Activated gamma-delta T cell (primary cell): ENCODE data around the gene SUPT3H.

ENCODE experiments used
- DNase-seq: peaks from one replicate; lab custom pipeline; 2025; lab: John Stamatoyannopoulos, UW

SUPT3H gene

DNA sequence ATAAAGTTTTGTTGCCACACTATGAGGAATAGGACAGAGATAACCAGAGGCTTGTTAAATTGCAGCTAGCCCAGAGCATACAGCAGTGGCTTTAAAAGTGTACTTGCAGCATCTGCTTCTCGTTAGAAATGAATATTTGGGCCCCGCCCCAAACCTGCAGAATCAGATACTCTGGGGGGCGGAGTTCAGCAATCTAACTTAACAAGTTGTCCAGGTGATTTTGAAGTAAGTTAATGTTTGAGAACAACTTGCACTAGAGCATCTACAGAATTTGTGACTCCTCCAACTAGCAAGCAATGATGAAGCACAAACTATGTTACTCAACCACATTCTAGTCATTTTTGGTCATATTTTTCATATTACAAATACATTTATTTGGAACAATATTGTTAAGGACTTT is 10.6 kb upstream of the SUPT3H start:
- DNase-seq = no peak

GRCh38 chr6:45387236-45387635 is 9.5 kb upstream of the SUPT3H start:
- no peak for DNase-seq

GRCh38 chr6:45386501-45386900 is 8.8 kb upstream of the SUPT3H start:
- DNase-seq = no peak

DNA sequence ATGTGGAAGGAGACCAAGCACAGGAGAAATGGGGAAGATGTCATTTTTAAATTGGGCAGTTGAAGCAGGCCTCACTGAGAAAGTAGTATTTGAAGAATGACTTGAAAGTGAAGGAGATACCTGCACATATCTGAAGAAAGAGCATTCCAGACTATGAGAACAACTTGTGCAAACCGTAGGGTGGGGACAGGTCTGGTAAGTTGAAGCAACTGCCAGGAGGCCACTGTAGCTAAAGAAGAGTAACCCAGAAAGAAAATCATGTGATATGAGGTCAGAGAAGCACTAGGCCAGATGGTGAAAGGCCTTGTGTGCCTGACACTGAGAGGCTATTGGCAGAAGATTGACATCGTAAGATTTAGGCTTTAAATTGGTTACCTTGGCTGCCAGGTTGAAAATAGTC is 4.7 kb upstream of the SUPT3H start:
- no peak for DNase-seq

DNA sequence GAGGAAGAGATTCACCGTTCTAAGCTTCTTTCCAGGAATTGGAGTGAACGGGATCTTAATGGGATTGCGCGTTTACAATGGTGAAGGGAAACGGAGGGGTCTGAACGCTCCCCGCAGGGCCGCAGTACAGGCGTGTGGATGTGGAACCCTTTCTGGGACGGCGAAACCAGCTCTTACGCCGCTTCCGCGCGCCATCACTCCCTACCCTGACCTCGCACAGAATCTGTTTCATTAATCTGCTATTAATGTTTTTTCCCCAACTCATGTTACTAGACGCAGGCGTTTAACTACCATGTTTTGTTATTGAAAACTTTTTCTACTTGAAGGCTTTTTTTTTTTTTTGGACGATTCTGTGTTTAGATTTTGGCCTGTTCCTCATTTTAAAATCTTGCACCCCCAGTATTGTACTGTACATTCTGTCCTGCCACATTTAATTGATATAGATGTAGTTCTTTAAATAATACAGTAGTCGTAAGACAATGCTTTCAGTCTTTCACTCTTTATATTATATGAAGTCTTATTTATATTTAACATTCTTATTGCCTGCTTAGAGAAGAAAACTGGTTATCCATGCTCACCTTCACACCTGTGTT is 696 bp upstream of the SUPT3H start:
- peak; percentile 5 for DNase-seq

- DNase-seq = no peak
Observed at GRCh38 chr6:45377043-45377553, 636 bp downstream of the SUPT3H start.

GRCh38 chr6:45376310-45377042 is 1.3 kb downstream of the SUPT3H start:
- DNase-seq = no peak

GRCh38 chr6:45375449-45375848 is 2.3 kb downstream of the SUPT3H start:
- DNase-seq = no peak

- no peak for DNase-seq
Observed at GRCh38 chr6:45371924-45372573, 5.7 kb downstream of the SUPT3H start.

DNA sequence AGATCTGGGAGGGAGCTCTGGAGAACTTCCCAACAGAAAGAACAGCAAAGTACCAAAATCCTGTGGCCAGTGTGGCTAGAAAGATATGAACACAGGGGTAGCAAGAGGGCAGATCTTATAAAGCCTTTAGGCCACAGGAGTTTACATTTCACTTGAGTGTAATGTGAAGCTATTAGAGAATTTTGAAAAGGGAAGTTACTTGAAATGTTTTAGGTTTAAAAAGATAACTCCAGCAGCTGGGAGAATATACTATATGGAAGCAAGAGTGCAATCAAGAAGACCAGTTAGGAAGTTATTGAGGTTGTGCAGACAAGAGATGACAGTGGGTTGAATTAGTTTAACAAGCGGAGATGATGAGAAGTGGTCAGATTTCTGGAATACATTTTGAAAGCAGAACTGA is 7.9 kb downstream of the SUPT3H start:
- no peak for DNase-seq

DNA sequence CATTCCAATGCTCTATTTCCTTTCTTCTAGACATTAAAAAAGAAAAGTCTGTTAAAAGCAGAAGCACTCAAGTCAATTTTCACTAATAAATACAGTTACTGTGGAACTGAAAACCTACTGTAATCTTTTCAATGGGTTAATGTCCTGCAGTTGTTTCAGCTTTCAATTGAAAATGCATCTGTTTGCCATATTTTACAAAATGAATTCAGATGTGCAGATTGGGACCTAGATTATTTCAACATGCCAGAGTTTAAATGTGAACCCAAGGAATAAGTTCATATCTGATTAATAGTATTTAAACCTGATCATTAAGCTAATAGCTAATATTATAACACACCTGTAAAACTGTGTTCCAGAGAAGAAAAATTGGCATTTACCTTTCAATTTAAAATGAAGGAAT is 9.7 kb downstream of the SUPT3H start:
- DNase-seq = no peak

- no peak for DNase-seq
Observed at GRCh38 chr6:45366534-45366933, 11.2 kb downstream of the SUPT3H start.

DNA sequence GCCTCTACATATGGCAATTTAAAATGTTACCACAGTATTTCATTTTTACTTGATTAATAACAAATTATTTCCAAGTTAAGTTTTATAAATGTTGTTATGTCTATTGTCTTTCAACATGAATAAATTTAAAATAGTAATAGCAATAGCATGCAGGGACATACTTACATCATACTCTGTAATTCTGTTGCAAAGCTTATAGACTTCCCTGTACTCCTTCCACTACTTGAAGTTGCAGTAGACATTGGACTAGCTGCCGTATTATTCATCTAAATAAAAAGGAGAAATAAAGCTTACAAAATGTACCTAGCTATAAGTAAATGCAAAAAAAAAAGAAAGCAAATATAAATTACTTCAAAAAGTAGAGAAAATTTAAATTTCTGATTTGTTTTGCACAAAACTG is 12.7 kb downstream of the SUPT3H start:
- DNase-seq = no peak

GRCh38 chr6:45364466-45364865 is 13.3 kb downstream of the SUPT3H start:
- DNase-seq = no peak

DNA sequence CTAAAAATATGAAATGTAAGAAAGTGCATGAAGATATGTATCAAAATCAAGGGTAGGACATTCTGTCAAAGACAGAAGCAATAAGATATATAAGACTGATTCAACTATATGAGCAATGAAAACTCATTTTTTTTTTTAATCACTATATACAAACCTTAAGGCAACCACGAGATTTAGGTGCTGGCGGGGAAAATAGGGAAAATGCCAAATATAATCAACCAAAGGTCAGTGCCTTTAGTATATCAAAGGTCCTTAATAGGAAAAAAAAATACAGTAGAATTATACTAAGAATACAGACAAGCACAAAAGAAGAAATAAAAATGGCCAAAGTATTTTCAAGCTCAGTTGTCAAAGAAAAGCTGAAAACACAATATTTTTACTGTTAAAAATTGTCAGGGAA is 24.1 kb downstream of the SUPT3H start:
- no peak for DNase-seq

- no peak for DNase-seq
Observed at GRCh38 chr6:45351667-45352066, 26.1 kb downstream of the SUPT3H start.

- DNase-seq = no peak
Observed at GRCh38 chr6:45351076-45351475, 26.7 kb downstream of the SUPT3H start.

DNA sequence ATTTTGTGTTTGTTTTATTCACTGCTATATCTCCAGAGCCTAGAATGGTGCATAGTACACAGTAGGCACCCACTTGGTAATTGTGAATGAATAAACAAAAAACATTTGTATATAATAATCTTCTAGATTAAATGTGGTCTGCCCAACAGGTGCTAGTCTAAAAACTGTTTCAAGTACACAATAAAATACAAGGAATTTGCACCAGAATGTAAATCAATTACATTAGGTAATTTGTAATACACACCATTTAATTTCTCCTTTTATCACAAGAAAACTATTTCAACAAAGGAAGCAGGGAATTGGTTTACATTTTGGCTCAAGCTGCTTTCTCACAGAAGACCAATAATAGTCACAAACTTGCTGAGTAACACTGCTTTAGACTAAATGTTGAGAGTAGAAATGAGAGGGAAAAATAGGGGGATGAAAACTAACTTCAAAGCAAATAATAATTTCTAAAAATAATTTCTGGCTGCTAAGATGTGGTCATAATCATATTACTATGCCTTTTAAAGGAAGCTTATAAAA is 27.5 kb downstream of the SUPT3H start:
- DNase-seq = no peak

DNA sequence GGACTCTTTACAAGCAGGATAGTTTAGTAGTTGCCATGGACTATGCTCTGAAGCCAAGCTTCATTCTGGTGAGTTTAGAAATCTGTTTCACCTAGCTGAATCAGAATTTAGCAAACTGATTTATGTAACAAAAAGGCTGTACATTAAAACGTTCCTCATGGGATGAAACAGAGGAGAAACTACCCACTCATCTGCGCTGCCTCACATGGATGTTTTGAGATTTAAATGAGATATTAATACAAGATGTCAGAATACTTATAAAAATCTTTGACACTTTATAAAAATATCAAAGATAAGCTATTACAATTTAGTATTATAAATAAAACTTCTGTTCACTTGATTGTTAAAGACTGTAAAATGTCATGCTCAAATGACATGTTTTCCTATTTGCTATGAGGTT is 32.8 kb downstream of the SUPT3H start:
- DNase-seq = no peak

DNA sequence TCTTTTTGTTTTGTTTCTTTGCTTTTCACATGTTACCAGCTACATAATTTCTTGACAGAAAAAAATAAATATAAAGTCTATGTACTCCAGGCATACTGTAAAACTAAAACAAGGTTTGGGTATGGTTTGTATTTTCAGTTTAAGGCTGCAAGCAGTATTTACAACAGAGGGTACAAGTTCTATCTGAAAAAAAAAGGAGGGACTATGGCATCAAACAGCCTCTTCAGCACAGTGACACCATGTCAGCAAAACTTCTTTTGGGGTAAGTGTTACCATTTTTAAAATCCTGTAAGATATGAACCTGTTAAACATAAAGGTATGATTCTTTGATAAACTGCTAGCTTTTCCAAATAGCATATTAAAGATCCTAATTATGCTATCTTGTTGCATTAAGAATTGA is 49.2 kb downstream of the SUPT3H start:
- no peak for DNase-seq

DNA sequence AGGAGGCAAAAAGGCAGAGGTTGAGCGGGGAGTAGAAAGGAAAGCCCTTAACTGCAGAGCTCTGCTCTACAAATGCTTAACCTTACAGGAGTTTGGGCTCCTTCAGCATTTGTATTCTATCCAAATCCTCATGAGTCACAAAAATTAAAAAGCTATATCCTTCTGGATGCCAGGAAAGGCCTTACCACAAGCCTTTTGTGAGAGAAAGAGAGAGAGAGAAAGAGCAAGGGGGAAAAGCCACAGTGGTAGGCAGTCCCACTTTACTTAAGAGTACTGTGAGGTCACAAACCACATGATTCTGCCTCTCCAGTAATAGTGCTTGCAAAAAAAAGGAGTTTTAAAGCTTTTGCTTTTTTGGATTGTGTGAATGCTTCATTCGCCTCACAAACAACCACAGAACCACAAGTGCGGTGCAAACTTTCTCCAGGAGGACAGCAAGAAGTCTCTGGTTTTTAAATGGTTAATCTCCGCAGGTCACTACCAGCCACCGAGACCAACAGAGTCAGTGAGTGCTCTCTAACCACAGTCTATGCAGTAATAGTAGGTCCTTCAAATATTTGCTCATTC is 49.7 kb downstream of the SUPT3H start, which contains the start of gene RUNX2:
Gene RUNX2 (plus strand): TSS at position 375 of the 567 bp plus-strand sequence. CDS start 397 bp downstream, outside the sequence.
- DNase-seq = no peak

DNA sequence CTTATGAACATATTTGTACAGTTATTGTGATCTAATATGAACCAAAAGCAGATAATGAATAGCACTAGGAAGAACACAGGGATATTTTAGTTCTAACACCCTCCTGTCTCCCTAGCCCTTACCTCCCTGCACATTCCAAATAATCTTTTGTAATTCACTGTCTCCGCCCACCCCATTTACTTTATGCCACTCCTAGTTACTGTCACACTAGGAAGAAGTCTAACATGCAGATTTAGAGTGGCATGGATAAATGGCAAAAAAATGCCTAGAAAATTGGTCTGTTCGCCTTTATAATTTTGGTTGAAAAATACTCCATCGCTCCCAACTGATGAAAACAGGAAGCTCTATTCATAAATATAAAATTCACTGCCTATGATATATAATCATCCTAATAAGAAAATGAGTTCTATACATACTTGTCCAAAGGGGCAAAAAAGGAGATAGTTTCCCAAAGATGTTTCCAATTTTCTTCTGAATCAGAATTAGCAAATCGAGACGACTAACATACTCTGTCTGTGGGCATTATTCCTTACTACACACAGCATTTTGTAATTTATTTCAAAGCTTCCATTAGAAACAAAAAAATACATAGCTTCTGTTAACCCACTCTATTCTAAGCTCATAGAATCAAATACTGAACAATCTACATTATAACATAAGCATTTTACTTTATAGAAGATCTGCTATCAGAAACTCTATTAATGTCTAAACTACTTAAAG is 50.9 kb downstream of the SUPT3H start:
- no peak for DNase-seq
